PFSK-1 (cell line): ENCODE data around the gene FGFBP1.

Experiments used
- TAF1 ChIP-seq: IDR thresholded peaks from 2 replicates; pipeline ENCODE4 v1.6.1; 2012; ENCODE audit warnings: low read length, control low read depth, borderline replicate concordance; ENCODE audit not compliant: insufficient read depth
- TF ChIP-seq, protein P1 (sequence below), 2 experiments: IDR thresholded peaks; 2 replicates each; pipeline versions ENCODE4 v1.6.1 to v1.8.0; 2011 to 2012; ENCODE audit warnings: low read depth in 2 of 2, low read length in 2 of 2, control low read depth in 1 of 2, inconsistent platforms in 1 of 2, mild to moderate bottlenecking in 1 of 2, moderate library complexity in 1 of 2; ENCODE audit not compliant: insufficient read depth in 1 of 2

DNA sequence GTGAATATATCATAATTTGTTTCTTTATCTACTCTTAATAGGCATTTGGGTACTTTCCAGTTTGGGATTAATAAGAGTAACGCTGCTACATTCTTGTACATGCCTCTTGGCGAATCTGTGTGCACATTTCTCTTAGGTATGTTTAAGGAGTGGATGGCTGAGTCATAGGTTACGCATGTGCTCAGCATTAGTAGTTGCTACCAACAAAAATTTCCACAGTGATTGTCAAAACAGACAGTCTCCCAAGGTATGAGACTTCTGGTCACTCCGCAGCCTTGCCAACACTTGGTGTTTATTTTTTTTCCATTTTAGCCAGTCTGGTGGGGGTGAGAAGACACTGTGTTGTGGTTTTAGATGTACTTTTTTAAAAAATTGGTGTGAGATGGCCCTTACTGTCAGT lies 44.6 kb downstream of the FGFBP1 start:
- TF ChIP-seq, protein P1, sequence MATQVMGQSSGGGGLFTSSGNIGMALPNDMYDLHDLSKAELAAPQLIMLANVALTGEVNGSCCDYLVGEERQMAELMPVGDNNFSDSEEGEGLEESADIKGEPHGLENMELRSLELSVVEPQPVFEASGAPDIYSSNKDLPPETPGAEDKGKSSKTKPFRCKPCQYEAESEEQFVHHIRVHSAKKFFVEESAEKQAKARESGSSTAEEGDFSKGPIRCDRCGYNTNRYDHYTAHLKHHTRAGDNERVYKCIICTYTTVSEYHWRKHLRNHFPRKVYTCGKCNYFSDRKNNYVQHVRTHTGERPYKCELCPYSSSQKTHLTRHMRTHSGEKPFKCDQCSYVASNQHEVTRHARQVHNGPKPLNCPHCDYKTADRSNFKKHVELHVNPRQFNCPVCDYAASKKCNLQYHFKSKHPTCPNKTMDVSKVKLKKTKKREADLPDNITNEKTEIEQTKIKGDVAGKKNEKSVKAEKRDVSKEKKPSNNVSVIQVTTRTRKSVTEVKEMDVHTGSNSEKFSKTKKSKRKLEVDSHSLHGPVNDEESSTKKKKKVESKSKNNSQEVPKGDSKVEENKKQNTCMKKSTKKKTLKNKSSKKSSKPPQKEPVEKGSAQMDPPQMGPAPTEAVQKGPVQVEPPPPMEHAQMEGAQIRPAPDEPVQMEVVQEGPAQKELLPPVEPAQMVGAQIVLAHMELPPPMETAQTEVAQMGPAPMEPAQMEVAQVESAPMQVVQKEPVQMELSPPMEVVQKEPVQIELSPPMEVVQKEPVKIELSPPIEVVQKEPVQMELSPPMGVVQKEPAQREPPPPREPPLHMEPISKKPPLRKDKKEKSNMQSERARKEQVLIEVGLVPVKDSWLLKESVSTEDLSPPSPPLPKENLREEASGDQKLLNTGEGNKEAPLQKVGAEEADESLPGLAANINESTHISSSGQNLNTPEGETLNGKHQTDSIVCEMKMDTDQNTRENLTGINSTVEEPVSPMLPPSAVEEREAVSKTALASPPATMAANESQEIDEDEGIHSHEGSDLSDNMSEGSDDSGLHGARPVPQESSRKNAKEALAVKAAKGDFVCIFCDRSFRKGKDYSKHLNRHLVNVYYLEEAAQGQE (IDR thresholded peaks at IDR 0.05; ENCODE audit: insufficient read depth in 1 of 2, low read depth in 2 of 2, low read length in 2 of 2), result no peak
- TF ChIP-seq TAF1, result no peak
